ENCODE data around the gene CCDC83. TPM values are rescaled to one million over a fixed set of nuclear protein-coding genes. Genes with fewer than 3 reads are reported as not detected.

Gene CCDC83
- total RNA-seq, 1 donor from 2014 or later, result not detected

- H3K36me3 Mint-ChIP-seq (ENCODE audit: unreplicated experiment), result no peaks in the 10 kb centered on the region
- H3K4me3 Mint-ChIP-seq (ENCODE audit: unreplicated experiment), result no peak overlapping the region
- H3K27me3 Mint-ChIP-seq (ENCODE audit: unreplicated experiment), result peaks cover 9% of the 10 kb centered on the region
- no peak for TF ChIP-seq CTCF (IDR thresholded peaks at IDR 0.05; ENCODE audit: partially characterized antibody, unreplicated experiment)
- H3K9me3 Mint-ChIP-seq (ENCODE audit: unreplicated experiment), result no peaks in the 10 kb centered on the region
- H3K27ac Mint-ChIP-seq (ENCODE audit: unreplicated experiment), result no peak overlapping the region
- H3K4me1 Mint-ChIP-seq (ENCODE audit: low read depth, unreplicated experiment), result peaks cover 2% of the 10 kb centered on the region
- DNase-seq, result no peak
These were observed 39.8 kb upstream of the CCDC83 start for GRCh38 chr11:85815186-85815931.

GRCh38 chr11:85819441-85819840 lies 35.7 kb upstream of the CCDC83 start:
- Mint-ChIP-seq H3K9me3 (ENCODE audit: unreplicated experiment) (no peaks in the 10 kb centered on the region), H3K27ac (ENCODE audit: unreplicated experiment) (no peak overlapping the region), H3K36me3 (ENCODE audit: unreplicated experiment) (no peaks in the 10 kb centered on the region), H3K4me1 (ENCODE audit: low read depth, unreplicated experiment) (no peaks in the 10 kb centered on the region), H3K4me3 (ENCODE audit: unreplicated experiment) (no peak overlapping the region), H3K27me3 (ENCODE audit: unreplicated experiment) (no peaks in the 10 kb centered on the region)
- DNase-seq, result no peak
- TF ChIP-seq CTCF (IDR thresholded peaks at IDR 0.05; ENCODE audit: partially characterized antibody, unreplicated experiment), result no peak

- Mint-ChIP-seq H3K9me3 (ENCODE audit: unreplicated experiment) (no peaks in the 10 kb centered on the region), H3K27me3 (ENCODE audit: unreplicated experiment) (no peaks in the 10 kb centered on the region), H3K27ac (ENCODE audit: unreplicated experiment) (no peak overlapping the region), H3K4me3 (ENCODE audit: unreplicated experiment) (no peak overlapping the region), H3K4me1 (ENCODE audit: low read depth, unreplicated experiment) (peaks cover 3% of the 10 kb centered on the region), H3K36me3 (ENCODE audit: unreplicated experiment) (no peaks in the 10 kb centered on the region)
- TF ChIP-seq CTCF (IDR thresholded peaks at IDR 0.05; ENCODE audit: partially characterized antibody, unreplicated experiment), result no peak
- no peak for DNase-seq
These were observed 33.5 kb upstream of the CCDC83 start for GRCh38 chr11:85821636-85822035.

GRCh38 chr11:85822814-85823213 lies 32.4 kb upstream of the CCDC83 start:
- DNase-seq, result no peak
- Mint-ChIP-seq H3K27me3 (ENCODE audit: unreplicated experiment) (peaks cover 3% of the 10 kb centered on the region), H3K9me3 (ENCODE audit: unreplicated experiment) (no peaks in the 10 kb centered on the region), H3K27ac (ENCODE audit: unreplicated experiment) (no peak overlapping the region), H3K36me3 (ENCODE audit: unreplicated experiment) (no peaks in the 10 kb centered on the region), H3K4me3 (ENCODE audit: unreplicated experiment) (no peak overlapping the region), H3K4me1 (ENCODE audit: low read depth, unreplicated experiment) (peaks cover 3% of the 10 kb centered on the region)
- no peak for TF ChIP-seq CTCF (IDR thresholded peaks at IDR 0.05; ENCODE audit: partially characterized antibody, unreplicated experiment)

GRCh38 chr11:85823816-85824215 lies 31.4 kb upstream of the CCDC83 start:
- no peak overlapping the region for H3K4me3 Mint-ChIP-seq (ENCODE audit: unreplicated experiment)
- H3K9me3 Mint-ChIP-seq (ENCODE audit: unreplicated experiment), result no peaks in the 10 kb centered on the region
- peaks cover 3% of the 10 kb centered on the region for H3K4me1 Mint-ChIP-seq (ENCODE audit: low read depth, unreplicated experiment)
- peaks cover 3% of the 10 kb centered on the region for H3K27me3 Mint-ChIP-seq (ENCODE audit: unreplicated experiment)
- TF ChIP-seq CTCF (IDR thresholded peaks at IDR 0.05; ENCODE audit: partially characterized antibody, unreplicated experiment), result no peak
- DNase-seq, result no peak
- no peaks in the 10 kb centered on the region for H3K36me3 Mint-ChIP-seq (ENCODE audit: unreplicated experiment)
- no peak overlapping the region for H3K27ac Mint-ChIP-seq (ENCODE audit: unreplicated experiment)
